MG63 (cell line): Measurements from ENCODE around the gene YBX1. TPM values are rescaled to one million over a fixed set of nuclear protein-coding genes. Genes with fewer than 3 reads are reported as not detected.
"Not testable (repeated sequence)": the region's sequence is repeated elsewhere in the genome, so short reads cannot be mapped to it uniquely, and the experiment has no call there.

Source experiments
- DNase-seq: peaks from one replicate; pipeline ENCODE4 v3.0.0-alpha.2; 2020
- H3K27me3 ChIP-seq: fragments of 250-450 bp; sonication (Bioruptor Pico); 2 replicates; pipeline ENCODE4 v1.5.1; 2020; ENCODE audit warnings: mild to moderate bottlenecking, moderate library complexity
- H3K36me3 ChIP-seq: fragments of 250-450 bp; sonication (Bioruptor Pico); 2 replicates; pipeline ENCODE4 v1.5.1; 2020; ENCODE audit warnings: mild to moderate bottlenecking, moderate library complexity
- H3K4me3 ChIP-seq: fragments of 250-450 bp; sonication (Bioruptor Pico); 2 replicates; pipeline ENCODE4 v1.5.1; 2020; ENCODE audit warnings: mild to moderate bottlenecking, moderate library complexity
- H3K9me3 ChIP-seq: fragments of 250-450 bp; sonication (Bioruptor Pico); 2 replicates; pipeline ENCODE4 v1.5.1; 2020; ENCODE audit warnings: mild to moderate bottlenecking, moderate library complexity
- total RNA-seq: library from RNA; depleted of rRNA; stranded (reverse); fragments of >200 nt; shearing (Covaris generic); gene quantifications from 2 replicates; pipeline ENCODE4 v1.2.3, GENCODE V29; 2014; ENCODE audit warnings: low replicate concordance

The YBX1 gene
- total RNA-seq, 1 experiment from 2014 or later = 1,830 TPM

DNA sequence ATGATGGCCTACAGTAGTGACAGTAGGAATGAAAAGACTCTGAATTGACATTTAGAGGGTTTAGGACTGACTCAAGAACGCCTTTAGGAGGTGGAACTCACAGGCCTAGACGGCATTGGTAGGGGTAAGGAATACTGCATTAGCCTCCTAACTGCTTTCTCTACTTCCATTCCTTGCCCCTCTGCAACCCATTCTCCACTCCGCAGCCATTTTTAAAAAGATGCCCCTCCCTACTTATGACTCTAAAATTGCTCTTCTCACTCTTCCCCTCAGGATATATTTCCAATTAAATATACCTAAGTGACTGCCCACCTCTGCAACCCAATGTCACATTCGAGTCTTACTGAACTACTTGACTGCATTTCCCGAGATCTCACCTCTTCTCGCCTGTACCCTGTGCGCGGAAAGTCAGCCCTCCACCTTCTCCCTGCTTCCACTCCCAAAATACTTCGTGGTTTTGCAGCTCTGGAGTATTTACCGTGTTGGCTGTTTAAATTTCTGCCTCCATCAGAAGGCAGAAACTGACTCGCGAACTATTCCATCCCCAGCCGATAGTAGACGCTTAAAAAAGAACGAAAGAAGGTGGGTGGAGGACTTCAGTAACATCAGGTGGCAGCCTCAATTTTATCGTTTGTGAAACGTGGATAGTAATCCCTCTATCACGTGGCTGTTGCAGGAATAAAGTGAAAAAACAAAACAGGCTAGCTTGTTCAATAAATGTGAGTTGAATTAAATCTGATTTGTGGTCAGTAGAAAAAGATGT, 1.1 kb upstream of the YBX1 start:
- no peak for DNase-seq
- no peaks in the 10 kb centered on the region for H3K9me3 ChIP-seq
- H3K4me3 ChIP-seq = peak overlapping the region; percentile 87
- no peaks in the 10 kb centered on the region for H3K27me3 ChIP-seq
- peaks cover 33% of the 10 kb centered on the region for H3K36me3 ChIP-seq

DNA sequence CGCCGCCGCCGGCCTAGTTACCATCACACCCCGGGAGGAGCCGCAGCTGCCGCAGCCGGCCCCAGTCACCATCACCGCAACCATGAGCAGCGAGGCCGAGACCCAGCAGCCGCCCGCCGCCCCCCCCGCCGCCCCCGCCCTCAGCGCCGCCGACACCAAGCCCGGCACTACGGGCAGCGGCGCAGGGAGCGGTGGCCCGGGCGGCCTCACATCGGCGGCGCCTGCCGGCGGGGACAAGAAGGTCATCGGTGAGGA, 193 bp downstream of the YBX1 start:
- H3K9me3 ChIP-seq, H3K27me3 ChIP-seq, DNase-seq: not testable (repeated sequence)
- H3K4me3 ChIP-seq = peak overlapping the region; percentile 87
- peaks cover 43% of the 10 kb centered on the region for H3K36me3 ChIP-seq

DNA sequence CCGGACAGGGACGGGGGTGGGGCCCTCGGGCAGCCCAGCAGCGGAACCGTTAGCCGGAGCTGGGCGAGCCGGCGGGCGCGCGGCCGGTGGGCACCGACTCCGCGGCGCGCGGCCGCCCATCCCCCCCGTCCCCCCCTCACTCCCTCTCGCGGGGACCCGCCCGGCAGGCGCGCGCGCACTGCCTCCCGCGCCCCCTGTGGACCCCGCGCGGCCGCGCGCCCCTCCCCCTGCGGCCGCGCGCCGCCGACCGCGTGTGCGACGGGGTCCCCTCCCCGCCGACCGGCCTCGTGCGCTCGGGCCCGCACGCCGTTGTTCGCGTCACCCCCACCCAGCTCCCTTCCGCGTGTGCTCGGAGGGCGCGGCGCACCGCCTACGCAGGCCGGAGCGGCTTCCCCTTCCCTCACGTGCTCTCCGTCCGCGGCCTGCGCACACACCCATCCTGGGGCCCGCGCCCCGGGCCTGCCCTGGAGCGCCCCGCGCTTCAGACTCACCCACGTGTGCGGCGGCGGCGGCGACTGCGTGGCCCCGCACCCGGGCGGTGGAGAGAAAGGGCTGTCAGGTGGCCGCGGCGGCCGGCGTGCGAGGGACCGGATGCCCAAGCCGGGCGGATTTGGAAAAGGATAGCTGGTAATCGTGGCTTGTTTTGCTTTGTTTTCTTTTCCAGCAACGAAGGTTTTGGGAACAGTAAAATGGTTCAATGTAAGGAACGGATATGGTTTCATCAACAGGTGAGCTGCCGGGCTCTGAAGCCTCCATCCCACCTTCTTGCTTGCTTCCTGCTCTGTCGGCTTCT, 717 bp downstream of the YBX1 start:
- no peaks in the 10 kb centered on the region for H3K27me3 ChIP-seq
- DNase-seq = peak; percentile 76
- H3K4me3 ChIP-seq = peak overlapping the region; percentile 87
- H3K36me3 ChIP-seq = peaks cover 49% of the 10 kb centered on the region
- H3K9me3 ChIP-seq = no peaks in the 10 kb centered on the region

DNA sequence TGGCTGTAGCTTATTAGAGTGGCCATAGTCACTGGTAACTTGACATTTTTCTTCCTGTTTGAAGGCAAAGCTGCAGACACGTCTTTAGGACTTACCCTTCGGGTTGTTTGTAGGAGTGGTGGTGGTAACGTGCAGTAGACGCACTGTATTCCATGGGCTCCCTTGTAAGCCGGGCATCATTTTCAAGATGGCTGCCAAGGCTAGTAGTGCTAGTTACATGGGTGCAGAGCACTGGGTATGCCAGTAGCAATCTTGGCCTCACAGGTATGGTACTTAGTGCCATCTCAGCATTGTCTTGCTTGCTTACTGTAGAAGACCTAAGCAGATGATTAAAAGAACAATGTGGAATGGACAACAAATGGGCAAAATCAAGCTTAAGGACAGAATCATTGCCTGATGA, 1.9 kb downstream of the YBX1 start:
- no peaks in the 10 kb centered on the region for H3K9me3 ChIP-seq
- H3K27me3 ChIP-seq = no peaks in the 10 kb centered on the region
- H3K4me3 ChIP-seq = peak overlapping the region; percentile 87
- DNase-seq = peak; percentile 30
- peaks cover 61% of the 10 kb centered on the region for H3K36me3 ChIP-seq

DNA sequence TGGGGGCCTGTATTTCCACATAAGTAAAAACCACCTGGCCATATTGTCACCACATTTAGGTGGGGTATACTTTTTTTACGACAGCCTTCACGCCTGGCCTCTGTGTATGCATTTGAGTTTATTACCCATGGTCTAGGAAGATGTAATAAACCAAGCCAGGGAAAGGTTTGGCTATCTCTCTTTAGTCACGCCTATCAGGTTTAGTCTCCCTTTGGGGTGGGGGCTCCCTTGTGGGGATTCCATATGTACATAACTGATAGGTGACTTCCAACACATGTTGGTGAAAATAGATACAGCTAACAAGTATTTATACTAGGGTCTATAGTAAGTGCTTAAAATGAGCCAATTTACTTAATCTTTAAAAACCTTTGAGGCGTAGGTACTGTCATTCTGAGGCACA, 4.2 kb downstream of the YBX1 start:
- Histone ChIP-seq H3K9me3 (no peaks in the 10 kb centered on the region), H3K36me3 (peaks cover 73% of the 10 kb centered on the region)

DNA sequence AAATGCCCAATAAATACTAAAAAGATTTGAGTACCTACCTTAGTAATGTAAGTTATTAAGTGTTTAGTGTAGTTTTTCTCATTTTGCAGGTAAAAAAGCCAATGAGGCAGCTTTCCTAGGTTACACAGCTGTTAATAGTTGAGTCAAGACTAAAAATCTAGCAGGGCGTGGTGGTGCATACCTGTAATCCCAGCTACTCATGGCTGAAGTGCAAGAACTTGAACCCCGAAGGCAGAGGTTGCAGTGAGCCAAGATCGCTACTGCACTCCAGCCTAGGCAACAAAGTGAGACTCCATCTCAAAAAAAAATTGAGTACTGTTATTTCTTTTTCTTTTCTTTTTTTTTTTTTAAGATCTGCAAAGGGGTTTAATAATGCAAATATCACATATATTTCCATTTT, 7.7 kb downstream of the YBX1 start:
- no peaks in the 10 kb centered on the region for H3K27me3 ChIP-seq
- no peak for DNase-seq
- no peaks in the 10 kb centered on the region for H3K9me3 ChIP-seq
- no peak overlapping the region for H3K4me3 ChIP-seq
- peaks cover 90% of the 10 kb centered on the region for H3K36me3 ChIP-seq

More for the DNA sequence above, 4.2 kb downstream of the YBX1 start:
- no peak for DNase-seq
- H3K27me3 ChIP-seq = no peaks in the 10 kb centered on the region
- no peak overlapping the region for H3K4me3 ChIP-seq

DNA sequence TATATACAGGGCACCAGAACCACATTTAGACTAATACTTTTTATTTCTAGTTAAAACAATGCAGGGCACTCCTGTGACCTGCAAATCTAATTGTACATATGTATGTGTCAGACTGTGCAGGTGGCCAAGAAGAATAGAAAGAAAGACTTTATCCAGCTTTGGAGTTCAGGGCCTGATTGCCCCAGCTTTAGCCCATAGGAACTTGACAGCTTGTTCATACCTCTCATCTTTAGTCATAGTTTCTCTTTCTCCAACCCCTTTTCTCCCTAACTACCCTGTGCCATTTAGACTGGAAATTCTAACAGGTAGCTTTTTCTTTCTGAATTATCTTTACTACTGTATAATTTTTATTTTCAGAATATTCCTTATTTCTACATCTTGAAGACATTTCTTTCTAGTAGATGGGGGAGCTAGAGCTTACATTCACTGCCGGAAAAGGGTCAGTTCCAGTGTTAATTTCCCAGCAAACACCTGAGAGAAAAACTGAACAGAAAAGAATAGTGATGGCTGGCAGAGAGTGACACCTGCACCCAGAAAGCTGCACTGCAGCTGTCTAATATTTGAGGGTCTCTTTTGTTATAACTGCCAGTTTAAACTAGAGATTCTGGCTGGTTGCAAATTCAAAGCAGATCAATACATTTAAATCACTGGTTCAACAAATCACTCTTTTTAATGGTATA, 8.4 kb downstream of the YBX1 start:
- no peak for DNase-seq
- peaks cover 90% of the 10 kb centered on the region for H3K36me3 ChIP-seq
- no peaks in the 10 kb centered on the region for H3K9me3 ChIP-seq
- H3K27me3 ChIP-seq = no peaks in the 10 kb centered on the region
- H3K4me3 ChIP-seq = no peak overlapping the region

DNA sequence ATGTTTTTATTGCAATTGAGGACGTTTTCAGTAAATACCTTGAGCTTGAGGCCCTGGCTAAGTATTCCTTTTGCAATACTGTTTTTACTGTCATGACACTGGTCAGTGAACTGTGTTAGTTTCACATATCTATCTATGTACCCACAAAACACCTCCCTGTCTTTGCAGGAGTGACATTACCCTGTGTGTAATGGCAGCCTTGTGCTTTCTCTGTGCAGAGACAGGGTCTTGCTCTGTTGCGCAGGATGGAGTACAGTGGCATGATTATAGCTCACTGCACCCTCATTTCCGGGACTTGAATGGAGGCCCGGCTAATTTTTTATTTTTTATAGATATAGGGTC, 8.9 kb downstream of the YBX1 start:
- peaks cover 90% of the 10 kb centered on the region for H3K36me3 ChIP-seq
- no peak for DNase-seq
- H3K27me3 ChIP-seq = no peaks in the 10 kb centered on the region
- no peak overlapping the region for H3K4me3 ChIP-seq
- no peaks in the 10 kb centered on the region for H3K9me3 ChIP-seq

DNA sequence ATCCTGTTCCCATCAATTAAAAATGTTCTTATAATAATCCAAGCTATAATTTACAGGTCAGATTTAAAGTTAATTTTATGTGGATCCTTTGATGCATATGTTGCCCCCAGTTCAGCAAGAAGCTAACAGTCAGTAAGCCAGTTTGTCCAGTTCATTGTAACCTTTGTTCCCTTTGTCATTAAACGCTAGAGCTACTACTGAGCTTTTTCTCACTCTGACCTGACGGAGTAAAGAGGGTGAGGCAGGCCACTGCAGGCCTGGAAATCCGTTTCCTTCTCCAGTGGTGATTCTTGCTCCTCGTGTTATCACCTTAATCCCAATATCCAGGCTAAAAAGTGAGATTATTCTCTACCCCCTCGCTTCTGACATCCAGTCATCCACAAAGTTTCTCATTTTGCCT, 10.2 kb downstream of the YBX1 start:
- H3K27me3 ChIP-seq = no peaks in the 10 kb centered on the region
- H3K4me3 ChIP-seq = no peak overlapping the region
- DNase-seq = no peak
- no peaks in the 10 kb centered on the region for H3K9me3 ChIP-seq
- H3K36me3 ChIP-seq = peaks cover 90% of the 10 kb centered on the region

DNA sequence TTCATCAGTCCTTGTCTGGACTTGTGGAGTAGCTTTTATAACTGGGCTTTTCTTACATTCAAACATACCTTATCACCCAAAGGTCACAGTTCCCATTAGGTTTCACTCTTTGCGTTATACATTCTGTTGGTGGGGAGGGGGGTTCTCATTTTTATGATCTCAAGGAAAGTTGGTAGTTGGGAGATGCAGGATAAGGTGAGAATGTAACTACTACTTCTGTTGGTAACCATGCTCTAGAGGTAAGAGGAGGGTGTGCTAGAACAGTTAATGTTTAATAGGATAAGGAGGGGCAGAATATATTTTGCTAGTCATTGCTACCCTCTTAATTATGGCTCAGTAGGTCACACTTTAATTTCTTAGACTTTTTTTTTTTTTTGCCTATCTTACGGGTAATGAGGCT, 10.7 kb downstream of the YBX1 start:
- no peaks in the 10 kb centered on the region for H3K27me3 ChIP-seq
- no peaks in the 10 kb centered on the region for H3K9me3 ChIP-seq
- H3K36me3 ChIP-seq = peaks cover 90% of the 10 kb centered on the region
- no peak for DNase-seq
- H3K4me3 ChIP-seq = no peak overlapping the region

DNA sequence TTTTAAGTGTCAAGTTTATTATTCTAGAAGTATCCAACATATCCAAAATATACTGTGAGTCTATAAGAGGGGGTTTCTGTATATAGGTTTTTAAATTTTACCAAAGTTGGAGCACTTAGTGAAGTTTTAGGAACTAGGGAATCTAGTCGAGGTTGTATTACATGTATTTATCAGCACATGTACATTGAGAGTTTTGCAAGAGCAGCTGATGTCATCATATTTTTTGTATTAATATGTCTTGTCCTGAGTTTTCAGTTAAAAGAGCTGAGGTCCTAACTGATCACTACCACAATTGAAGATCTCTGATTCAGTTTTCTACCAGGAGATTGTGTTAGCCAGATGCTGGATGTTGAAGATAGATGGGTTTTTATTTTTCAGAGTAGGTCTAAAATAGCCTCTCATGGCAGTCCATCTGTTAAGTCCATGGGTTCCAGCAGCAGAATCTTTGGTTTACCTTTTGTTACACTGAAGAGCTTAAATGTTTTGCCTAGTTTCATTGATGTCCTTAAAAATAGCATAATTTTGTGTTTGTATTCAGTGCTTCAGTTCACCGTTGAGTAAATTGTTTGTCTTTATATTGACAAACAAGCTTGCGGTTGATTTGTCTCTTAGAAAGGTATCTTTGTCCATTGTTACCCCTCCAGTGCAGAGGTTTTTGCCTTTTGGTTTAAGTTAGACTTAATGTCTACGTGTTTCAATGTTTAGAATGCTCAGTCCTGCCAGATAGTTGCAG, 16.0 kb downstream of the YBX1 start:
- H3K9me3 ChIP-seq = no peaks in the 10 kb centered on the region
- peaks cover 98% of the 10 kb centered on the region for H3K36me3 ChIP-seq
- no peak for DNase-seq
- H3K4me3 ChIP-seq = no peak overlapping the region
- no peaks in the 10 kb centered on the region for H3K27me3 ChIP-seq

DNA sequence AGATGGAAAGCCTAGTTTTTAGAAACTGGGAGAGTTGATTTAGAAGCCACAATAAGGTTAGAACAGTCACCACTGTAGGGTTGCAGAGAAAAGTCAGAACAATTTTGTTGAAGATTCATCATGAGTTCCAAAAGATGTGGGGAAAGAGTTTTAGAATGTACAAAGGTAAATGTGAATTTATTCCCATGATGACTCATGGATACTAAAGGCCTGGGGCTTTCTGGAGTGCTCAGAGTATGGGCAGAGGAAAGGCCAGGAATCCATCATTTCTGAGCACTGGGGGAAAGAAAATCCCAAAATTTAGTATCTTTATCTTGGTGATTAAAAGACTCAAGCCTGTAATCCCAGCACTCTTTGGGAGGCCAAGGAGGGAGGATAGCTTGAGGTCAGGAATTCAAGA, 17.8 kb downstream of the YBX1 start:
- H3K36me3 ChIP-seq = peaks cover 98% of the 10 kb centered on the region
- H3K9me3 ChIP-seq = no peaks in the 10 kb centered on the region
- no peaks in the 10 kb centered on the region for H3K27me3 ChIP-seq
- no peak for DNase-seq
- no peak overlapping the region for H3K4me3 ChIP-seq

DNA sequence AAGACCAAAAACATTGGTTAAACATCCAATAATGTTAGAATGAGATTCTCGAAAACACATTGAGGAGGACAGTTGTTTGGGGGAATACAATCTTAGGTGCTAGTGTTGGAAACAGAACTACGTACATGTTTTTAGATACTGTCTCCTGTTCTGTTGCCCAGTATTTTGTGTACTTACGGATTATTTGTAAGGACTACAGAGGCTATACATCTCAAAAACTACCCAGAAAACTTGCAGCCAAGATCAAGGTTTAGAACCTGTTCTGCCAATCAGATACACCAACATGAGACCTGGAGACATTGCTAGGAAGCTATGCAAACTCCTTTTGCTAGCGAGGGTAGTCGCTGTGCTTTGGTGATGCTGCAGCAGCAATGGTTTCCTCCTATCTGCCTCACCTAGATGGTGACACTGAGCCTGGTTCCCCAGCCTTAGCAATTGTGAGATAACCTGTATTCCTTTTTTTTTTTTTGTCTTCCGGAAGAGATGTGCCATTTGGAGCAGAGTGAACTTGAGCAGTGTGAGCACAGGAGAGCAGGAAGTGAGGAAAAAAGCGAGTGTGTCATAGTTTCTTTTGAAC, 21.8 kb downstream of the YBX1 start:
- no peak for DNase-seq
- Histone ChIP-seq H3K27me3 (no peaks in the 10 kb centered on the region), H3K36me3 (peaks cover 94% of the 10 kb centered on the region), H3K4me3 (no peak overlapping the region), H3K9me3 (no peaks in the 10 kb centered on the region)

DNA sequence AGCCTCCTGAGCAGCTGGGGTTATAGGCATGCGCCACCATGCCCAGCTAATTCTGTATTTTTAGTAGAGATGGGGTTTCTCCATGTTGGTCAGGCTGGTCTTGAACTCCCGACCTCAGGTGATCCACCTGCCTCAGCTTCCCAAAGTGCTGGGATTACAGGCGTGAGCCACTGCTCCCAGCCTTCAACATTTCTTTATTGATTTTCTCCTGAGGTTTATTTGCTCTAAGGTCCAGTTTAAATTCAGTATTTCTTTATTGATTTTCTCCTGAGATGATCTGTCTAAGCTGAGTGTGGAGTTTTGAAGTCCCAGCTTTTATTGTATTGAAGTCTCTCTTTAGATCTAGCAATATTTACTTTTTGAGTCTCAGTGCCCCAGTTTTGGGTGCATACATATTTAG, 30.6 kb downstream of the YBX1 start:
- H3K4me3 ChIP-seq, H3K27me3 ChIP-seq, H3K9me3 ChIP-seq, DNase-seq: not testable (repeated sequence)
- peaks cover 83% of the 10 kb centered on the region for H3K36me3 ChIP-seq

DNA sequence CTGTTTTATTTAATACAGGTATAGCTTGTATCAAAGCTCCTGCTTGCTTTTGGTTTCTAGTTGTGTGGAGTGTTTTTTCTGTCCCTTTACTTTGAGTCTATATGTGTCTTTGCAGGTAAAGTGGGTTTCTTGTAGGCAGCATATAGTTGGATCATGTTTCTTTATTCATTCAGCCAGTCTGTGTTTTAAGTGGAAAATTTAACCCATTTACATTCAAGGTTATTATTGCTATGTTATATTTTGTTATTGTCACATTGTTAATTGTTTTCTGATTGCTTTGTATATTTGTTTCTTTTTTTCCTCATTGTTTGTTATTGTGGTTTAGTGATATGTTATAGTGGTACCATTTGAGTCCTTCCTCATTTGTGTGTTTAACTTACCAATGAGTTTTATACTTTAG, 31.1 kb downstream of the YBX1 start:
- Histone ChIP-seq H3K9me3 (peaks cover 3% of the 10 kb centered on the region; the same call in 1 of the 2 replicates), H3K27me3 (no peaks in the 10 kb centered on the region), H3K4me3 (no peak overlapping the region), H3K36me3 (peaks cover 78% of the 10 kb centered on the region)
- DNase-seq = no peak

DNA sequence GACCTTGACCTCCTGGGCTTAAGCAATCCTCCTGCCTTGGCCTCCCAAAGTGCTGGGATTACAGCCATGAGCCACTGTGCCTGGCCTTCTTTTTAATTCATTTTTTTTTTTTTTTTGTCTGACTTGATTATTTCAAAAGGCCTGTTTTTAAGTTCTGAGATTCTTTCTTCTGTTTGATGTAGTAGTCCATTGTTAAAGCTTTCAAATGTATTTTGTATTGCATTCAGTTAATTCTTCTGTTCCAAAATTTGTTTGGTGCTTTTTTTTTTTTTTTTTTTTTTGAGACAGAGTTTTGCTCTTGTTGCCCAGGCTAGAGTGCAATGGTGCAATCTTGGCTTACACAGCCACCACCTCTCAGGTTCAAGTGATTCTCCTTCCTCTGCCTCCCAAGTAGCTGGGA, 32.2 kb downstream of the YBX1 start:
- H3K27me3 ChIP-seq, H3K4me3 ChIP-seq, H3K9me3 ChIP-seq, DNase-seq: not testable (repeated sequence)
- peaks cover 72% of the 10 kb centered on the region for H3K36me3 ChIP-seq

DNA sequence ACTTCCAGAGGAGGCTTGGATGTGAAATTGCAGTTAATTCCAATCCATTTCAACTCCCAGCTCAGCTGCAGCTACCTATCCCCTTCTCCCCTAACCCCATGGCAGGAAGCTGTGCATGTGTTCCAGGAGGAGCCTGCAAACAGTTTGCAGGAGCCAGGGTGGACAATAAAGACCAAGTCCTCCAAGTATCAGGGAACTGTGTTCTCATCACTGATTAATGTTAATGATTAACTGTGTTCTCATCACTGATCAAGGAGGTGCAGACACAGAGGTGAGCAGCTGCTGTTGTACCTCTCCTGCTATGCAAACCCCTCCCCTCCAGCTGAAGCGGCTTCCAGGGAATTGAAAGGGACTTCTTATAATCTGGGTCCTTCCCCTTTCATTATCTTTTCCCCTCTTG, 38.6 kb downstream of the YBX1 start:
- Histone ChIP-seq H3K27me3 (no peaks in the 10 kb centered on the region), H3K36me3 (peaks cover 17% of the 10 kb centered on the region), H3K9me3 (no peaks in the 10 kb centered on the region), H3K4me3 (no peak overlapping the region)
- no peak for DNase-seq
